ENCODE data around the gene LHFPL3.

The LHFPL3 gene

GRCh38 chr7:104528142-104528541 is 199.7 kb downstream of the LHFPL3 start:
- no peak for DNase-seq (ENCODE audit: low read depth)
- TF ChIP-seq MYC (IDR thresholded peaks at IDR 0.05; ENCODE audit: low read depth, low read length) (no peak), MAX (IDR thresholded peaks at IDR 0.05; ENCODE audit: low read depth, low read length) (no peak), CTCF (IDR thresholded peaks at IDR 0.05; ENCODE audit: low read depth, low read length) (no peak), POLR2A (IDR thresholded peaks at IDR 0.05; ENCODE audit: extremely low read depth, insufficient read length) (no peak)
- no peak overlapping the region for H3K4me3 ChIP-seq (ENCODE audit: low read depth, low read length)

GRCh38 chr7:104529567-104529966 is 201.2 kb downstream of the LHFPL3 start:
- no peak overlapping the region for H3K4me3 ChIP-seq (ENCODE audit: low read depth, low read length)
- TF ChIP-seq POLR2A (IDR thresholded peaks at IDR 0.05; ENCODE audit: extremely low read depth, insufficient read length) (no peak), MYC (IDR thresholded peaks at IDR 0.05; ENCODE audit: low read depth, low read length) (no peak), CTCF (IDR thresholded peaks at IDR 0.05; ENCODE audit: low read depth, low read length) (no peak), MAX (IDR thresholded peaks at IDR 0.05; ENCODE audit: low read depth, low read length) (no peak)
- DNase-seq (ENCODE audit: low read depth): no peak

GRCh38 chr7:104530251-104530650 is 201.8 kb downstream of the LHFPL3 start:
- no peak overlapping the region for H3K4me3 ChIP-seq (ENCODE audit: low read depth, low read length)
- DNase-seq (ENCODE audit: low read depth): no peak
- TF ChIP-seq MYC (IDR thresholded peaks at IDR 0.05; ENCODE audit: low read depth, low read length) (no peak), POLR2A (IDR thresholded peaks at IDR 0.05; ENCODE audit: extremely low read depth, insufficient read length) (no peak), CTCF (IDR thresholded peaks at IDR 0.05; ENCODE audit: low read depth, low read length) (no peak), MAX (IDR thresholded peaks at IDR 0.05; ENCODE audit: low read depth, low read length) (no peak)

- DNase-seq (ENCODE audit: low read depth): no peak
- H3K4me3 ChIP-seq (ENCODE audit: low read depth, low read length): no peak overlapping the region
- TF ChIP-seq POLR2A (IDR thresholded peaks at IDR 0.05; ENCODE audit: extremely low read depth, insufficient read length) (no peak), CTCF (IDR thresholded peaks at IDR 0.05; ENCODE audit: low read depth, low read length) (no peak), MAX (IDR thresholded peaks at IDR 0.05; ENCODE audit: low read depth, low read length) (no peak), MYC (IDR thresholded peaks at IDR 0.05; ENCODE audit: low read depth, low read length) (no peak)
Observed at GRCh38 chr7:104534149-104534548, 205.7 kb downstream of the LHFPL3 start.

- no peak for TF ChIP-seq MYC (IDR thresholded peaks at IDR 0.05; ENCODE audit: low read depth, low read length)
- TF ChIP-seq CTCF (IDR thresholded peaks at IDR 0.05; ENCODE audit: low read depth, low read length): no peak
- no peak for TF ChIP-seq MAX (IDR thresholded peaks at IDR 0.05; ENCODE audit: low read depth, low read length)
- no peak for TF ChIP-seq POLR2A (IDR thresholded peaks at IDR 0.05; ENCODE audit: extremely low read depth, insufficient read length)
Observed at GRCh38 chr7:104535841-104536240, 207.4 kb downstream of the LHFPL3 start.

GRCh38 chr7:104536956-104537355 is 208.6 kb downstream of the LHFPL3 start:
- TF ChIP-seq POLR2A (IDR thresholded peaks at IDR 0.05; ENCODE audit: extremely low read depth, insufficient read length) (no peak), MYC (IDR thresholded peaks at IDR 0.05; ENCODE audit: low read depth, low read length) (no peak), MAX (IDR thresholded peaks at IDR 0.05; ENCODE audit: low read depth, low read length) (no peak), CTCF (IDR thresholded peaks at IDR 0.05; ENCODE audit: low read depth, low read length) (no peak)
- no peak for DNase-seq (ENCODE audit: low read depth)
- no peak overlapping the region for H3K4me3 ChIP-seq (ENCODE audit: low read depth, low read length)

More at GRCh38 chr7:104535841-104536240, 207.4 kb downstream of the LHFPL3 start:
- no peak for DNase-seq (ENCODE audit: low read depth)
- no peak overlapping the region for H3K4me3 ChIP-seq (ENCODE audit: low read depth, low read length)
